GDM1 (cell line): Measurements from ENCODE around the gene CETP.
"Not testable (repeated sequence)": the region's sequence is repeated elsewhere in the genome, so short reads cannot be mapped to it uniquely, and the experiment has no call there.

Experiments used
- DNase-seq: peaks from one replicate; lab custom pipeline; 2025; lab: John Stamatoyannopoulos, UW

CETP gene

GRCh38 chr16:56981729-56982271, 20.1 kb downstream of the CETP start:
- no peak for DNase-seq

DNA sequence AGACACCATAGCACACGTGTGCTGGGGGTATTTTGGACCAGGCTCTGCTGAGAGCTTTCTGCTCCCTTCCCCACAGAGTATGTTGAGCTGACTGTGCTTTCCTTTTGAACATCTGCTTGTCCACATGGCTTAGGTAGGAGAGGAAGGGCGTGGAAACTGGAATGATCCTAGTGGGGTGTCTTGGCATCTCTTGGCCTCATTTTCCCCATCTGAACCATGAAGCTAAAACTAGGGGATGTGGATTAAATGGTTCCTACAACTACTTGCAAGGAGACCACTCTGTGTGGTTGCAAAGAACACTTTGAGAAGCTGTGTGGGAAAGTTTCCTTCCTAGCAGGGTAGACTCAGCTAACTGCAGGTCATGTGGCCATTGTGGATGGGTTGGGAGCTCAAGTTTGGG, 20.9 kb downstream of the CETP start:
- DNase-seq = no peak

DNA sequence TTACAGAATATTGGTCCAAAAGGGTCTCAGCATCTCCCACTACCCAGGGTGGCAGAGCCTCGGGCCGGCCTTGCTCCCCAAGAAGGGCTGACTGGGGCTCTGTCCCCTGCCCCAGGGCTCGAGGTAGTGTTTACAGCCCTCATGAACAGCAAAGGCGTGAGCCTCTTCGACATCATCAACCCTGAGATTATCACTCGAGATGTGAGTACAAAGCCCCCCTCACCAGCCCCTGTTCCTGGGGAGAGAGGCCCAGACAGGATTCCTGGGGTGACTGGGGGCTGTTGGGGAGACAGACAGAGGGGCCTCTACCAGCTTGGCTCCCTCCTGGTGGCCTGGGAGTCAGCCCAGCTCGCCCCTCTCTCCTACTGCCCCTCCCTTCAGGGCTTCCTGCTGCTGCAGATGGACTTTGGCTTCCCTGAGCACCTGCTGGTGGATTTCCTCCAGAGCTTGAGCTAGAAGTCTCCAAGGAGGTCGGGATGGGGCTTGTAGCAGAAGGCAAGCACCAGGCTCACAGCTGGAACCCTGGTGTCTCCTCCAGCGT, 21.5 kb downstream of the CETP start:
- no peak for DNase-seq

GRCh38 chr16:56984639-56985038, 22.9 kb downstream of the CETP start:
- no peak for DNase-seq

DNA sequence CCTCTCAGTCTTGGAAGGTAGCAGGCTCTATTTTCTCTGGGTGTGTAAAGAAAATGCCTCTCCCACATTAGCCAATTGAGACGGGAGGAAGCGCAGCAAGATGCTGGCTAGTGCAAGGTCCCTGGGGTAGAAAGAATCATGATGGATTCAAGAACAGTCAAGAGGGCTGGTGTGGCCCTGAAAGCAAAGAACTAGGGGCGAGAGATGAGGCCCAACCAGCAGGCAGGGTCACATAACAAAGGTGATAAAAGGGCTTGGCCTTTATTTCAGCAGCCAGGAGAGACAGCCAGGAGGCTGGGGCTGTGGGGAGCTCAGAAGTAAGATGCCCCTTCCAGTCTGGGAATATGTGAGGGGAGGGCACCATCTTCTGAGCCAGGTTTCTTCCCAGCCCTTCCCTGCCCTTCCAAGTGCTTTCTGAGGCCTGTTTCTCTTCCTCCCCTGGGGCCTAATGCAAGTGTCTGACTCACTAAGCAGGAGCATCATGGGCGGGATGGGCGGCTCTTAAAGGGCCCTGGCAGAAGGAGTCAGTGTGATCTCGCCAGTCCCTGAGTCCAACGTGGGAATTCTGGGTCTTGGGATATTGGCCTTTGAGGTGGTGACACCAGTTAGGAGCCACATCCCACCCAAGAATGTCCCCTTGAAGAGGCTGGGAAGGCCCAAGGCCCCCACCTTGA, 23.7 kb downstream of the CETP start:
- no peak for DNase-seq

GRCh38 chr16:56985962-56986360, 24.2 kb downstream of the CETP start:
- DNase-seq = no peak

GRCh38 chr16:56986361-56986760, 24.6 kb downstream of the CETP start:
- no peak for DNase-seq

GRCh38 chr16:56986908-56987307, 25.2 kb downstream of the CETP start:
- not testable (repeated sequence) for DNase-seq

DNA sequence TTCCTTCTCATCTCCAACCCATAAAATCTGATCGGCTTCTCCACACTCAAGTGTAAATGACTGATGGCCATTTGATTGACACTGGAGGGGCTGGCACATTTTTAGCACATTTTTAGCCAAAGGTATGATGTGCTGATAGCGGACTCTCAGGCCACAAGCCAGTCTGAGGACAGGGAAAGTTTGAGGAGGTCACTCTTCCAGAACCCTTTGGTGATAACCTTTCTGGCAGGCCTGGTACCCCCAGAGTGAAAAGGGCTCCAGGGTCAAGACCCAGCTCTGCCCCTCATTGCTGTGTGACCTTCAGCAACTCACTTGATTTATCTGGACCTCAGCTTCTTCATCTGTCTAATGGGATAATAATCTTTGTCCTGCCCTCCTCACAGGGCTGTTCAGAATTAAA, 25.9 kb downstream of the CETP start:
- DNase-seq = no peak

DNA sequence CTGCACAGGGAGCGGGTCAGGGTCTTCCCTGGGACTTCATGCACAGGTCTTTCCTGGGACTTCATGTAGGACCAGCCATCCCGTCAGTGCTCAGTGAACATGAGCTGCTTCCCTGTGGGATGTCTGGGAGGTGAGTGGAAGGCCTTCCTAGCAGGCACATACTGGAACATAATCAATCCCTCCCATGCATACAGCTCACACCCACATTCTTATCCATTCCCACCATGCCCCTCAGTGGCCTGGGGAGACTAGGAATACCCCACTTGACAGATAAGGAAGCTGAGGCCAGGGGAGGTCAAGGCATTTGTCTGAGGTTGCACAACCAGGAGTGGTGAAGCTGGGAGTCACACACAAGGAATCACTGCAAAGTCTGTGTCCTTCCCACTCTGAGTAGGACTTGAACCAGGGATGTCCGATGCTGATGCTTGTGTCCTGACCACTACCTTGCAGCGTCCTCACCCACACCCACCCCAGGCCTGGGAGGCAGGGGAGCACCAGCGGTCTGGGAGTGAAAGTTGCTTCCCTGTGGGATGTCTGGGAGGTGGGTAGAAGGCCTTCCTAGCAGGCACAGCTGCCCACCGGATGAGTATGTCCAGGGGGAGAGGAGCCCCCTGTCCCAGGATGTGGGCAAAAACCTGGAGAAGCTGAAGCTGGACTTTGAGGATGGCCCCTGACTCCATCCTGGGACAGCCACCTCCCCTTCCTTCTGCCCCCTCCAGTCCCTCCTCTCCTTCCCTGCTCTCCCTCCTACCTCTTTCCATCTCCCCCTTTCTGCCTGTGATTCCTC, 26.6 kb downstream of the CETP start:
- DNase-seq = no peak

DNA sequence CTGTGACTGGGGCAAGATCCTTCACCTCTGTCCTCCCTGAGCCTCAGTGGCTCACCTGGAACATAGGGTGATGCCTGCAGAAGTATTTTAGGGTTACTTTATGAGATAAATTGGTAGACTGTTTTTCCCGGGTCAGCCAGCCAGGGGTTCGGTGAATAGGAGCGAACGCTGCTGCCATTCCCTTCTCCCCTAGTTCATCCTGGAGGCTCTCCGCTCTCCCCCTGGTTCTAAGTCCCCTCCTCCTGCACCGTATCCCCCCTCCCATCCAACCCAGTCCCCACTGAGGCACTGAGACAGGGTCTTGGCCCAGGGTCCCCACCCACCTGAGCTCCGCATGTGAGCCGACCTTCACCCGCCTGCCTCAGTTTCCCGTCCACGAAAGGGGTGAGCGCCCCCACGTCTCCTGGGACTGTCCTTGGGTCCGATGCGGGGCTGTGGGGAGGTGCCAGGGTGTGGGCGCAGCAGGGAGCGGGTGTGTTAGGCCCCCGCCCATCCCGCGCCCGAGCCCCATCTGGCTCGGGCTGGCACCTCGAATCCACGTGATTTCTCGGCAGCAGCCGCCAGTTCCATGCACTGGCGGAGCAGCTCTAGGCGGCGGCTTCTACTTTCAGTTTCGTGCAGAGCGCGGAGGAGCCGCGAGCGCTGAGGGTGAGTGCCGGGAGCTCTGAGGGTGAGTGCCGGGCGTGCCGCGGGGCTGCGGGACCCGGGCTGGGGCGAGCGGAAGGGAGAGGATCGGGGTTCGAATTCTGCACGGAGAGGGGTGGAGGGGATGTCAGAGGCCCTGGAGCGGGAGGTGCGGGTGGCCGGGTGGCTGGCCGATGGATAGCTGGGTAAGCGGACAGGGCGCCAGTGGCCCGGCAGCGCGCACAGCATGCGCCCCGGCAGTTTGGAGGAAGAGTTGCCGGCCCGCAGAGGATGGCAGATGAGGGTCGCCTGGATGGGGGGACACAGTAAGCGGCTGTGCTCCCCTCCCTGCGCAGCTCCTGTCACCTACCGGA, 27.5 kb downstream of the CETP start, which contains the start of gene NLRC5:
TSS of gene NLRC5 (plus strand) at position 610 of the 998 bp plus-strand sequence. CDS start 31,156 bp downstream, outside the sequence.
- peak; percentile 35 for DNase-seq

DNA sequence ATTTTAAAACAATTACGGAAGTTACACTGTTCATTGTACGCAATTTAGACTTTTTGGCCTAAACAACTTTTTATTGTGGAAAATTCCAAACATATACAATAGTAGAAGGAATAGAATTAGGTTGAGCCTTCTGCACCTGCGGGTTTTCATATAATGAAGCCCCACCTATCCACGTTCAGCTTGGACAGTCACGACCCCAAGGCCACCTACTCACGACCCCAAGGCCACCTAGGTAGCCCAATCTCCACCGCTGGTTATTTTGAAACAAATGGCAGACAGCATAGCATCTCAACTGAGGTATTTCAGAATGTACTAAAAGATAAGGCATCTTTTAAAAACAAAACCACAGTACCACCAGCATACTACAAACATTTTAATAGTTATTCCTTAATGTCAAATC, 28.2 kb downstream of the CETP start:
- no peak for DNase-seq

DNA sequence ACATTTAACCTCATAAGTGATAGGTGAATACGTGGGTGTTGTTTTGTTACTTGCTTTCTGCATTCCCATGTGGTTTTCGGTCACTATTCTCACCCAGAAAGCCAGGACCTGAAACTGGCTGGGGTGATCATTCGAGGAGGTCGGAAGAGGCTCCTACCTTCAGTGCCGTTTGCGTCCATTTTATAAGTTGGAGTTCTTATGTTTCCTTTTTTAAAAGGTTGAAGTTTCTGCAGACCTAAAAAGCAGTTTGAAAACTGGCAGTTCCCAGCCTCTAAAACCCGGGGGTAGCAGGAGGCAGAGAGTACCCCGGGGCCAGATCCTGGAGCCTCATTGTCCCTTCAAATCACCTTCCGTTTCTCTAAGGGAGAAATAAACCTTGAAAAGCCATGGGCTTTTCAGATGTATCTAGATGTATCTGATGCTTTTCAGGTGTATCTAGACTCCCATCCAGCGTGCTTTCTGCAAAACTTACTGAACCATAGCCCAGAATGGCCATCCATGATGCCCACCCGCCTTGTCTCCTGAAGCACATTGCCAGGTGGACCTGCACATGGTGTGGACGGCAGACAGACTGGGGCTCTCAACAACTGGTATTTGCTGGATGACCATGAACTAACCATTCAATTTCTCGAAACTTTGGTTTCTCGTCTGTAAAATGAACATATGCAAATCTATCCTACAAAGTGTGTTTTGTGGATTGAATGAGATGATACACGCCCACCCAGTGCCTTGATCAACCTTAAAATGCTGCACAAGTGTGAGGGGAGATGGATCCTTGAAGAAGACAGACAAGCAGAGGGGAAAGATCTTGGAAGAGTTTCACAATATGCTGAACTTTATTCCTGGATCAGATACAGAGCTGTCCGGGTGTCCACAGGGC, 28.9 kb downstream of the CETP start:
- DNase-seq = no peak

GRCh38 chr16:56992431-56992830, 30.7 kb downstream of the CETP start:
- not testable (repeated sequence) for DNase-seq

GRCh38 chr16:56993204-56993603, 31.5 kb downstream of the CETP start:
- DNase-seq = no peak

GRCh38 chr16:56994311-56994710, 32.6 kb downstream of the CETP start:
- no peak for DNase-seq

- no peak for DNase-seq
These were observed 33.5 kb downstream of the CETP start for GRCh38 chr16:56995136-56995805.

DNA sequence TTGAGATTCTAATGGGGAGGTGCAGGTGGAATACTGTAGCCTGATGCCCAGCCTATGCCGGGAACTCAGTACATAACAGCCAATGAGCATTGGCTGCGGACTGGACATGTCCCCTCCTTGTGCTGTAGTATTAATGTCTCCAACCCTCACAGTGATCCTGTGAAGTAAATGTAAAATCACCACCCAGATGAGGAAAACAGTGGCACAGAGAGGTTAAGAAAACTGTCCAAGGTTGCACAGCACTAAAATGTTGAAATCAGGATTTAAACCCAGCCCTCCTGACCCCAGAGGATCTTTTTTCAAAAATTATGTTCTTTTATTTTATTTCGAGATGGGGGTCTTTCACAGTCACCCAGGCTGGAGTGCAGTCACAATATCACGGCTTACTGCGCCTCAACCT, 35.5 kb downstream of the CETP start:
- DNase-seq = no peak

- no peak for DNase-seq
These were observed 36.2 kb downstream of the CETP start for GRCh38 chr16:56997931-56998330.

GRCh38 chr16:56998352-56998751, 36.6 kb downstream of the CETP start:
- DNase-seq = no peak
